Loucy (cell line): ENCODE results near the gene ZSCAN5A.

Experiments
- CTCF ChIP-seq: fragments of 200-600 bp; sonication (generic); conservative IDR thresholded peaks from 2 replicates; pipeline ENCODE4 v1.5.1; 2014; ENCODE audit warnings: mild to moderate bottlenecking, antibody characterized with exemption, low read length
- EZH2phosphoT487 ChIP-seq: fragments of 200-600 bp; IDR thresholded peaks from 2 replicates; pipeline ENCODE4 v1.6.1; 2018; ENCODE audit warnings: antibody characterized with exemption, mild to moderate bottlenecking, moderate library complexity, borderline replicate concordance

- TF ChIP-seq CTCF = no peak
- TF ChIP-seq EZH2phosphoT487 = no peak
Observed at GRCh38 chr19:56258272-56258671, 56.4 kb downstream of the ZSCAN5A start.
